Panc1 (cell line): ENCODE measurements around the gene MORN4. TPM values are rescaled to one million over a fixed set of nuclear protein-coding genes. Genes with fewer than 3 reads are reported as not detected.

ENCODE experiments used
- total RNA-seq: library from RNA; stranded (reverse); gene quantifications from one replicate; pipeline ENCODE4 v1.2.1, GENCODE V29; 2021; ENCODE audit not compliant: unreplicated experiment

Gene MORN4
- total RNA-seq, 1 experiment from 2014 or later: 17.9 TPM

Other genes starting within 250 kb of the MORN4 start
- 94.9 TPM for gene RRP12, start 232.2 kb downstream of the MORN4 start, total RNA-seq
- gene PGAM1, start 207.3 kb downstream of the MORN4 start, total RNA-seq: 726 TPM
- gene EXOSC1, start 187.5 kb downstream of the MORN4 start, total RNA-seq: 60.3 TPM
- gene ZDHHC16, start 187.3 kb downstream of the MORN4 start, total RNA-seq: 64.5 TPM
- gene MMS19, start 135.1 kb downstream of the MORN4 start, total RNA-seq: 83.3 TPM
- gene UBTD1, start 134.6 kb downstream of the MORN4 start, total RNA-seq: 55.6 TPM
- gene ANKRD2, start 60.7 kb downstream of the MORN4 start, total RNA-seq: 0.98 TPM
- gene HOGA1, start 49.1 kb downstream of the MORN4 start, total RNA-seq: 0.08 TPM
- not detected for gene C10orf62, start 43.8 kb downstream of the MORN4 start, total RNA-seq
- 22.8 TPM for gene PI4K2A, start 7.2 kb upstream of the MORN4 start, total RNA-seq
- 8.0 TPM for gene AVPI1, start 53.7 kb upstream of the MORN4 start, total RNA-seq
- gene MARVELD1, start 80.2 kb upstream of the MORN4 start, total RNA-seq: 53.1 TPM
- gene ZFYVE27, start 103.6 kb upstream of the MORN4 start, total RNA-seq: 37.9 TPM
- 0.64 TPM for gene SFRP5, start 138.5 kb upstream of the MORN4 start, total RNA-seq
- gene GOLGA7B, start 216.3 kb upstream of the MORN4 start, total RNA-seq: 1.5 TPM